A549 (cell line): Measurements from ENCODE around the gene TTLL3.

Experiments used
- BCL3 ChIP-seq: fragments of >200 bp; sonication (Bioruptor Twin); formaldehyde crosslinking; IDR thresholded peaks from 3 replicates; pipeline ENCODE4 v1.6.1; 2016
- BHLHE40 ChIP-seq: IDR thresholded peaks from 2 replicates; pipeline ENCODE4 v1.6.1; 2012; ENCODE audit warnings: low read depth, low read length, inconsistent platforms
- CEBPB ChIP-seq, 2 experiments: fragments of >200 bp in 1 of 2; sonication (Bioruptor Twin) in 1 of 2; formaldehyde crosslinking in 1 of 2; IDR thresholded peaks; 2 replicates each; pipeline ENCODE4 v1.6.1; 2012 to 2016
- CTCF ChIP-seq: fragments of >200 bp; sonication (Bioruptor Twin); formaldehyde crosslinking; IDR thresholded peaks from 3 replicates; pipeline ENCODE4 v1.5.1; 2016
- FOSL2 ChIP-seq, 2 experiments: fragments of 450-650 bp in 1 of 2; fragments of >200 bp in 1 of 2; sonication (Bioruptor Twin) in 1 of 2; formaldehyde crosslinking; IDR thresholded peaks; 2 replicates each; pipeline versions ENCODE4 v1.5.0 to v1.6.1; 2016 to 2020; ENCODE audit warnings: mild to moderate bottlenecking in 1 of 2, moderate library complexity in 1 of 2
- MAX ChIP-seq: IDR thresholded peaks from 2 replicates; pipeline ENCODE4 v1.6.1; 2012
- MAZ ChIP-seq: fragments of 150-350 bp; IDR thresholded peaks from 2 replicates; pipeline ENCODE4 v1.6.1; 2014; ENCODE audit warnings: antibody characterized with exemption, low read depth, low read length, borderline replicate concordance
- POLR2A ChIP-seq: IDR thresholded peaks from 2 replicates; pipeline ENCODE4 v1.6.1; 2012; ENCODE audit warnings: mild to moderate bottlenecking, low read length
- RAD21 ChIP-seq, 2 experiments: fragments of >200 bp in 1 of 2; sonication (Bioruptor Twin) in 1 of 2; formaldehyde crosslinking in 1 of 2; IDR thresholded peaks in 1 of 2; conservative IDR thresholded peaks in 1 of 2; 2 replicates in 1 of 2; 3 replicates in 1 of 2; pipeline ENCODE4 v1.6.1; 2012 to 2018; ENCODE audit warnings: inconsistent platforms in 1 of 2
- REST ChIP-seq: fragments of 200-600 bp; sonication (generic); IDR thresholded peaks from 2 replicates; pipeline ENCODE4 v1.6.1; 2016; ENCODE audit warnings: antibody characterized with exemption, mild to moderate bottlenecking, moderate library complexity
- USF2 ChIP-seq: fragments of 450-650 bp; IDR thresholded peaks from 2 replicates; pipeline ENCODE4 v1.6.1; 2014; ENCODE audit warnings: antibody characterized with exemption
- TF ChIP-seq, protein P1 (sequence below): IDR thresholded peaks from 2 replicates; pipeline ENCODE4 v1.6.1; 2012; ENCODE audit warnings: low read depth, borderline replicate concordance

- TF ChIP-seq BCL3 (peak; percentile 47; the same call in 1 of the 3 replicates), CTCF (no peak), MAX (peak; percentile 56), RAD21 (conservative IDR thresholded peaks at IDR 0.05 in 1 of 2, IDR thresholded peaks at IDR 0.05 in 1 of 2) (no peak), BHLHE40 (peak; percentile 87), USF2 (no peak), POLR2A (peak; percentile 44), CEBPB (IDR thresholded peaks at IDR 0.05) (no peak), MAZ (no peak), FOSL2 (IDR thresholded peaks at IDR 0.05) (no peak), FOSL2 (CRISPR knock-in tag; IDR thresholded peaks at IDR 0.05) (no peak), REST (peak; percentile 95)
- TF ChIP-seq, protein P1, sequence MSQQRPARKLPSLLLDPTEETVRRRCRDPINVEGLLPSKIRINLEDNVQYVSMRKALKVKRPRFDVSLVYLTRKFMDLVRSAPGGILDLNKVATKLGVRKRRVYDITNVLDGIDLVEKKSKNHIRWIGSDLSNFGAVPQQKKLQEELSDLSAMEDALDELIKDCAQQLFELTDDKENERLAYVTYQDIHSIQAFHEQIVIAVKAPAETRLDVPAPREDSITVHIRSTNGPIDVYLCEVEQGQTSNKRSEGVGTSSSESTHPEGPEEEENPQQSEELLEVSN: no peak; the same call in 1 of the 2 replicates
These were observed 17.5 kb upstream of the TTLL3 start, which contains the start of the genes ARPC4 and TADA3 for GRCh38 chr3:9792405-9793160.
